ENCODE data around the gene KMT2E.
"Not testable (repeated sequence)": the region's sequence is repeated elsewhere in the genome, so short reads cannot be mapped to it uniquely, and the experiment has no call there.

Gene KMT2E

GRCh38 chr7:105013816-105014692 lies at the start of gene KMT2E:
TSS of gene KMT2E (plus strand) at chr7:105014205. CDS start at chr7:105040953, 26,748 bp downstream.
- H3K4me3 ChIP-seq (ENCODE audit: low read depth, low read length): peak within 1 kb of the TSS; percentile 95

GRCh38 chr7:104964626-104965236 lies 49.3 kb upstream of the KMT2E start:
- no peak overlapping the region for H3K4me3 ChIP-seq (ENCODE audit: low read depth, low read length)

- no peak overlapping the region for H3K4me3 ChIP-seq (ENCODE audit: low read depth, low read length)
Measured at GRCh38 chr7:104966022-104966421, 48.0 kb upstream of the KMT2E start.

- H3K4me3 ChIP-seq (ENCODE audit: low read depth, low read length): no peak overlapping the region
Measured at GRCh38 chr7:104967088-104967487, 46.9 kb upstream of the KMT2E start.

- H3K4me3 ChIP-seq (ENCODE audit: low read depth, low read length): no peak overlapping the region
Measured at GRCh38 chr7:104967595-104967994, 46.4 kb upstream of the KMT2E start.

GRCh38 chr7:104968648-104969047 lies 45.4 kb upstream of the KMT2E start:
- H3K4me3 ChIP-seq (ENCODE audit: low read depth, low read length): no peak overlapping the region

- H3K4me3 ChIP-seq (ENCODE audit: low read depth, low read length): no peak overlapping the region
Measured at GRCh38 chr7:104969183-104969582, 44.8 kb upstream of the KMT2E start.

- H3K4me3 ChIP-seq (ENCODE audit: low read depth, low read length): no peak overlapping the region
Measured at GRCh38 chr7:104971290-104972071, 42.5 kb upstream of the KMT2E start.

GRCh38 chr7:104972500-104972899 lies 41.5 kb upstream of the KMT2E start:
- no peak overlapping the region for H3K4me3 ChIP-seq (ENCODE audit: low read depth, low read length)

GRCh38 chr7:104973227-104973626 lies 40.8 kb upstream of the KMT2E start:
- no peak overlapping the region for H3K4me3 ChIP-seq (ENCODE audit: low read depth, low read length)

- no peak overlapping the region for H3K4me3 ChIP-seq (ENCODE audit: low read depth, low read length)
Measured at GRCh38 chr7:104973909-104974415, 40.0 kb upstream of the KMT2E start.

- not testable (repeated sequence) for H3K4me3 ChIP-seq (ENCODE audit: low read depth, low read length)
Measured at GRCh38 chr7:104975553-104975952, 38.5 kb upstream of the KMT2E start.

GRCh38 chr7:104976966-104977636 lies 36.9 kb upstream of the KMT2E start:
- no peak overlapping the region for H3K4me3 ChIP-seq (ENCODE audit: low read depth, low read length)

GRCh38 chr7:104978460-104978859 lies 35.5 kb upstream of the KMT2E start:
- H3K4me3 ChIP-seq (ENCODE audit: low read depth, low read length): no peak overlapping the region

- H3K4me3 ChIP-seq (ENCODE audit: low read depth, low read length): no peak overlapping the region
Measured at GRCh38 chr7:104979167-104979841, 34.7 kb upstream of the KMT2E start.

GRCh38 chr7:104980440-104980839 lies 33.6 kb upstream of the KMT2E start:
- no peak overlapping the region for H3K4me3 ChIP-seq (ENCODE audit: low read depth, low read length)

GRCh38 chr7:104980841-104981671 lies 32.9 kb upstream of the KMT2E start:
- H3K4me3 ChIP-seq (ENCODE audit: low read depth, low read length): no peak overlapping the region

- H3K4me3 ChIP-seq (ENCODE audit: low read depth, low read length): no peak overlapping the region
Measured at GRCh38 chr7:104981672-104982037, 32.4 kb upstream of the KMT2E start.

GRCh38 chr7:104982308-104983075 lies 31.5 kb upstream of the KMT2E start:
- H3K4me3 ChIP-seq (ENCODE audit: low read depth, low read length): no peak overlapping the region
